A673 (cell line): Measurements from ENCODE around the gene TRPM4. TPM values are rescaled to one million over a fixed set of nuclear protein-coding genes. Genes with fewer than 3 reads are reported as not detected.
A peak's percentile ranks its signal among the peaks of the same experiment; 100 is the strongest.

Source experiments
- BruUV-seq: library from RNA; stranded (reverse); fragments of 400-500 nt; replicated peaks from 2 replicates; lab custom pipeline; 2021; lab: Mats Ljungman, UMichigan
- CTCF ChIA-PET: fragments of 300-600 bp; sonication (Branson Sonifier 250); formaldehyde crosslinking; loops from one replicate; lab custom pipeline; 2022; ENCODE audit warnings: antibody characterized with exemption; lab: Charles Lee
- POLR2A ChIA-PET: fragments of 300-600 bp; sonication (Branson Sonifier 250); formaldehyde crosslinking; loops from one replicate; lab custom pipeline; 2022; ENCODE audit warnings: antibody characterized with exemption; ENCODE audit not compliant: low non-redundant PET; lab: Charles Lee
- DNase-seq: peaks from one replicate; pipeline ENCODE4 v3.0.0-alpha.2; 2015; ENCODE audit warnings: low spot score
- H3K27ac ChIP-seq: fragments of 200-600 bp; sonication (generic); 2 replicates; pipeline ENCODE4 v1.5.1; 2016; ENCODE audit warnings: mixed run types, low read depth, mild to moderate bottlenecking, mixed read lengths, antibody characterized with exemption, low read length; ENCODE audit not compliant: poor library complexity, severe bottlenecking
- H3K27me3 ChIP-seq: fragments of 200-600 bp; sonication (generic); replicated peaks from 2 replicates; pipeline ENCODE4 v1.6.1; 2017; ENCODE audit warnings: mixed run types, low read depth, mild to moderate bottlenecking, mixed read lengths, antibody characterized with exemption, low read length; ENCODE audit not compliant: insufficient read depth, poor library complexity
- H3K36me3 ChIP-seq: fragments of 200-600 bp; sonication (generic); 2 replicates; pipeline ENCODE4 v1.6.1; 2016; ENCODE audit warnings: mixed run types, mild to moderate bottlenecking, mixed read lengths, antibody characterized with exemption, low read length; ENCODE audit not compliant: insufficient read depth, poor library complexity, severe bottlenecking
- H3K4me1 ChIP-seq: fragments of 200-600 bp; sonication (generic); 2 replicates; pipeline ENCODE4 v1.6.1; 2017; ENCODE audit warnings: mixed run types, mild to moderate bottlenecking, mixed read lengths, antibody characterized with exemption, low read length; ENCODE audit not compliant: insufficient read depth, poor library complexity, severe bottlenecking
- H3K4me3 ChIP-seq: fragments of 200-600 bp; sonication (generic); 2 replicates; pipeline ENCODE4 v1.5.1; 2016; ENCODE audit warnings: low read depth, mixed run types, mild to moderate bottlenecking, mixed read lengths, low read length; ENCODE audit not compliant: poor library complexity, severe bottlenecking
- H3K9me3 ChIP-seq: fragments of 200-600 bp; sonication (generic); 2 replicates; pipeline ENCODE4 v1.6.1; 2016; ENCODE audit warnings: mixed run types, low read depth, mild to moderate bottlenecking, mixed read lengths, antibody characterized with exemption, low read length; ENCODE audit not compliant: poor library complexity, severe bottlenecking
- CTCF ChIP-seq: fragments of 300-800, 200-600 bp; sonication (generic); conservative IDR thresholded peaks from 2 replicates; pipeline ENCODE4 v1.5.1; 2017; ENCODE audit warnings: low read depth, mild to moderate bottlenecking, antibody characterized with exemption, low read length, moderate library complexity, mixed read lengths
- EZH2 ChIP-seq: fragments of 200-600 bp; sonication (generic); IDR thresholded peaks from 2 replicates; pipeline ENCODE4 v1.6.1; 2017; ENCODE audit warnings: borderline replicate concordance, low read depth, mild to moderate bottlenecking, mixed read lengths, antibody characterized with exemption, low read length; ENCODE audit not compliant: poor library complexity, severe bottlenecking
- intact Hi-C: fragments of 100-400 bp; cut with micrococcal nuclease; formaldehyde crosslinking; loops from one replicate; pipeline ENCODE4 v1.10.0; 2022; ENCODE audit not compliant: unreplicated experiment
- total RNA-seq: library from RNA; stranded (reverse); gene quantifications from 2 replicates; pipeline ENCODE4 v1.2.3, GENCODE V29; 2021

The TRPM4 gene
- total RNA-seq, 1 experiment from 2014 or later, result 107 TPM

DNA sequence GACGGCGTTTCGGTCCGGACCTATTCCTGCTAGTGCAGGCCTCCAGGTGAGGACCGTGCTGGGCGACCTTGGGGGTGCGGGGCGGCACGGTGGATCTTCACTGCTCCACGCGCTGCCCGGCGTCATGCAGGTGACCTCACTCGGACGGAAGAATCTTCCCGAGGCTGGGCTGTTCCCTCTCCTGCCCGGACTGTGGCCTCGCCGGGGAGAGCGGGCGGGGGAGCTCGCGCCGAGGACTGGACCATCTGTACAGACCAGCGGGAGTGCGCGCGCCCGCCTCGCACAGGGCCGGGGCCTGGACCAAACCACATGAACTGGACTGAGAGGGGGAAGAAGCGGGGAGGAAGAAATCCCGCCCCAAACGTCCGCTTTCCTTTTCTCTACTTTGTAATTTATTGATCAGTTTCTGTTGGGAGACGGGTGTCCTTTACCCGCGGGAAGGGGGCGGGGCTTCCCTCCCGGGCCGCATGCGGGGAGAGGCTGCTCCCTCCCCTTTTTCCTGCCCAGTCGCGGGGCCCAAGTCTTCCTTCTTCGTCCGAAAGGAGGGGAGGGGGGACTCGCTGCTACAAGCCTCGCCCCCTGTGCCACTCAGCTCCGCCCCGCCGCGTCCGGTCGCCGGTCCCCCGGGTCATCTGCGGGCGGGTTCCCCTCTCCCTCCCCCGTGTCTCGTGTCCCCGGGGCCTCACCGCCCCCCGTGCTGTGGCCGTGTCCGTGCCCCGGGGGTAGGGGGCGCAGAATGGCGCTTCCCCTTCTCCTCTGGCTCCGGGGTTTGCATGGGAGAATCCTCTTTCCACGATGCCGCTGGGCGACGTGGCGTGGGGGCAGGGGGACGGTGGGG is 7.3 kb upstream of the TRPM4 start:
- TF ChIP-seq CTCF, result no peak
- no peak for TF ChIP-seq EZH2
- TSS peak; percentile 83 for BruUV-seq
- DNase-seq, result peak; percentile 94
- CTCF ChIA-PET, result interaction anchor here (0.5 to 1.9 kb wide), 5 partner anchors 49 to 658 kb away, joined by 4 to 7 read pairs (median 5); no protein-coding TSS in a partner anchor
- no peaks in the 10 kb centered on the region for H3K36me3 ChIP-seq
- H3K4me3 ChIP-seq, result peak overlapping the region; percentile 76
- no peaks in the 10 kb centered on the region for H3K27me3 ChIP-seq
- H3K27ac ChIP-seq, result peak overlapping the region; percentile 96
- intact Hi-C loops, result no loop called here
- peaks cover 30% of the 10 kb centered on the region for H3K4me1 ChIP-seq
- POLR2A ChIA-PET, result no interaction called here
- no peaks in the 10 kb centered on the region for H3K9me3 ChIP-seq

GRCh38 chr19:49150944-49151243 is 6.7 kb upstream of the TRPM4 start:
- TF ChIP-seq EZH2, result no peak
- TF ChIP-seq CTCF, result no peak
- H3K27ac ChIP-seq, result peak overlapping the region; percentile 96
- intact Hi-C loops, result no loop called here

GRCh38 chr19:49151267-49152118 is 6.1 kb upstream of the TRPM4 start:
- Histone ChIP-seq H3K9me3 (no peaks in the 10 kb centered on the region), H3K4me1 (peaks cover 19% of the 10 kb centered on the region), H3K4me3 (peak overlapping the region; percentile 76), H3K27ac (peak overlapping the region; percentile 96), H3K36me3 (no peaks in the 10 kb centered on the region), H3K27me3 (no peaks in the 10 kb centered on the region)
- peak; percentile 94 for DNase-seq
- TF ChIP-seq EZH2 (no peak), CTCF (no peak)
- ChIA-PET CTCF (interaction anchor here (0.6 to 1.9 kb wide), 4 partner anchors 16 to 207 kb away, joined by 3 to 6 read pairs (median 5); no protein-coding TSS in a partner anchor), POLR2A (interaction anchor here (0.7 kb wide), 1 partner anchor 23 kb away, joined by 13 read pairs; no protein-coding TSS in a partner anchor)
- intact Hi-C loops, result no loop called here
- BruUV-seq, result no TSS peak

More at GRCh38 chr19:49150944-49151243, 6.7 kb upstream of the TRPM4 start:
- ChIA-PET POLR2A (interaction anchor here (0.7 kb wide), 1 partner anchor 22 kb away, joined by 13 read pairs; no protein-coding TSS in a partner anchor), CTCF (interaction anchor here (0.6 to 1.9 kb wide), 4 partner anchors 48 to 307 kb away, joined by 5 to 7 read pairs (median 6); no protein-coding TSS in a partner anchor)
- no peak for DNase-seq
- no peaks in the 10 kb centered on the region for H3K27me3 ChIP-seq
- no peaks in the 10 kb centered on the region for H3K36me3 ChIP-seq
- H3K9me3 ChIP-seq, result no peaks in the 10 kb centered on the region
- H3K4me1 ChIP-seq, result peaks cover 24% of the 10 kb centered on the region
- no TSS peak for BruUV-seq
- peak overlapping the region; percentile 76 for H3K4me3 ChIP-seq
